Cardiac muscle cell (in vitro differentiated cells and primary cell): ENCODE data around the gene NASP. TPM values are rescaled to one million over a fixed set of nuclear protein-coding genes. Genes with fewer than 3 reads are reported as not detected.

Source experiments
- DNase-seq, 2 donors: peaks; one replicate each; pipeline versions ENCODE4 v3.0.0 to v3.0.0-alpha.2; 2010 to 2017; ENCODE audit warnings: low read depth in 1 of 2, low spot score in 1 of 2
- H3K27ac ChIP-seq: fragments of 200-600 bp; sonication (generic); 2 replicates; pipeline ENCODE4 v1.5.1; 2016
- H3K27me3 ChIP-seq: fragments of 200-600 bp; sonication (generic); 2 replicates; pipeline ENCODE4 v1.6.0; 2016; ENCODE audit warnings: control low read depth
- H3K36me3 ChIP-seq: fragments of 200-600 bp; sonication (generic); 2 replicates; pipeline ENCODE4 v1.5.1; 2016; ENCODE audit warnings: control low read depth
- H3K4me1 ChIP-seq: fragments of 200-600 bp; sonication (generic); 2 replicates; pipeline ENCODE4 v1.8.1; 2017; ENCODE audit warnings: low read depth, mild to moderate bottlenecking, mixed run types
- H3K4me3 ChIP-seq: fragments of 200-600 bp; sonication (generic); 2 replicates; pipeline ENCODE4 v1.5.1; 2016; ENCODE audit warnings: mild to moderate bottlenecking
- H3K9me3 ChIP-seq: fragments of 200-600 bp; sonication (generic); 2 replicates; pipeline ENCODE4 v1.5.1; 2017; ENCODE audit warnings: low read depth, mild to moderate bottlenecking, control low read depth
- polyA plus RNA-seq: library from polyadenylated mRNA; unstranded; fragments of >200 nt; fragmentation: Nextera tagmentation; extraction: Ambion mirVana; gene quantifications from 2 replicates; pipeline ENCODE4 v1.2.1, GENCODE V29; 2016
- total RNA-seq: library from RNA; depleted of rRNA; stranded (reverse); fragments of >200 nt; gene quantifications from 2 replicates; pipeline ENCODE4 v1.2.3, GENCODE V29; 2016
- TF ChIP-seq, protein P1 (sequence below): IDR thresholded peaks from 2 replicates; pipeline ENCODE4 v1.5.1; 2012; ENCODE audit warnings: low read depth, mild to moderate bottlenecking, low read length

NASP gene
- total and polyA plus RNA-seq, 2 experiments from 2014 or later = 89.3 to 172 TPM

DNA sequence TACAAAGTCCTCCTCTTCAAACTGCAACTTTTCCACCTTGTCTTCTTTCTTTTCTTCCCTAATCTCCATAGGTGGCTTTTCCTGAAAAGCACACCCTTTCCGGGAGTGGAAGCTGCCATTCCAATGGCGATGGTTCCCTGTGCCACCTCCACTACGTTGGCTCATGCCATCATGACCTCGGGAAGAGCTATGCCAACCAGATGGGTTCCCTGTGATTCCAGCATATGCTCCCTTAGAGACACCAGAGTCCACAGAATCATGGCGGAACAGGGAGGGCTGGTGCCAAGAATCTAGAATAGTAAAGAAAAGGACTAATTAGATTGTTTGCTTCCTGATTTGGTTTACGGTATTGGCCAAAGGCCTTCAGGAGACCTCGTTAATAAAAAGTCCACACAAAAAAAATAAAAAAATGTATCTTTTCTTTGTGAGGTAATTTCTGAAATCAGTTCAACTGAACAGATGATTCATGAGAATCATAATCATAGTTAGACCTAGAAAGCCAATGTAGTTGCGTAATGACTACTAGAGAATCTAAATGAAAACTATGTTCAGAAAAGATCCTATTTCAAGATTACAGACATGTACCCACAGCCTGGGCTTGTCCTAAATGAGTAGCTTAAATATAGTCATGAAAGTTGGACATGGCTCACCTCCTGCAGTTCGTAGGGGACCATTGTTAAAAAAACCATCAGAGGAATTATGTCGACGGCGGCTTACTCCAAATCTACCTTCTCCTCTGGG, 70.9 kb downstream of the NASP start:
- Histone ChIP-seq H3K36me3 (peaks cover 88% of the 10 kb centered on the region), H3K4me3 (no peak overlapping the region), H3K27ac (no peak overlapping the region), H3K27me3 (no peaks in the 10 kb centered on the region), H3K4me1 (no peaks in the 10 kb centered on the region), H3K9me3 (no peaks in the 10 kb centered on the region)
- TF ChIP-seq, protein P1, sequence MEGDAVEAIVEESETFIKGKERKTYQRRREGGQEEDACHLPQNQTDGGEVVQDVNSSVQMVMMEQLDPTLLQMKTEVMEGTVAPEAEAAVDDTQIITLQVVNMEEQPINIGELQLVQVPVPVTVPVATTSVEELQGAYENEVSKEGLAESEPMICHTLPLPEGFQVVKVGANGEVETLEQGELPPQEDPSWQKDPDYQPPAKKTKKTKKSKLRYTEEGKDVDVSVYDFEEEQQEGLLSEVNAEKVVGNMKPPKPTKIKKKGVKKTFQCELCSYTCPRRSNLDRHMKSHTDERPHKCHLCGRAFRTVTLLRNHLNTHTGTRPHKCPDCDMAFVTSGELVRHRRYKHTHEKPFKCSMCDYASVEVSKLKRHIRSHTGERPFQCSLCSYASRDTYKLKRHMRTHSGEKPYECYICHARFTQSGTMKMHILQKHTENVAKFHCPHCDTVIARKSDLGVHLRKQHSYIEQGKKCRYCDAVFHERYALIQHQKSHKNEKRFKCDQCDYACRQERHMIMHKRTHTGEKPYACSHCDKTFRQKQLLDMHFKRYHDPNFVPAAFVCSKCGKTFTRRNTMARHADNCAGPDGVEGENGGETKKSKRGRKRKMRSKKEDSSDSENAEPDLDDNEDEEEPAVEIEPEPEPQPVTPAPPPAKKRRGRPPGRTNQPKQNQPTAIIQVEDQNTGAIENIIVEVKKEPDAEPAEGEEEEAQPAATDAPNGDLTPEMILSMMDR = no peak
- DNase-seq = peak in 1 of 2 donors; percentile 12

DNA sequence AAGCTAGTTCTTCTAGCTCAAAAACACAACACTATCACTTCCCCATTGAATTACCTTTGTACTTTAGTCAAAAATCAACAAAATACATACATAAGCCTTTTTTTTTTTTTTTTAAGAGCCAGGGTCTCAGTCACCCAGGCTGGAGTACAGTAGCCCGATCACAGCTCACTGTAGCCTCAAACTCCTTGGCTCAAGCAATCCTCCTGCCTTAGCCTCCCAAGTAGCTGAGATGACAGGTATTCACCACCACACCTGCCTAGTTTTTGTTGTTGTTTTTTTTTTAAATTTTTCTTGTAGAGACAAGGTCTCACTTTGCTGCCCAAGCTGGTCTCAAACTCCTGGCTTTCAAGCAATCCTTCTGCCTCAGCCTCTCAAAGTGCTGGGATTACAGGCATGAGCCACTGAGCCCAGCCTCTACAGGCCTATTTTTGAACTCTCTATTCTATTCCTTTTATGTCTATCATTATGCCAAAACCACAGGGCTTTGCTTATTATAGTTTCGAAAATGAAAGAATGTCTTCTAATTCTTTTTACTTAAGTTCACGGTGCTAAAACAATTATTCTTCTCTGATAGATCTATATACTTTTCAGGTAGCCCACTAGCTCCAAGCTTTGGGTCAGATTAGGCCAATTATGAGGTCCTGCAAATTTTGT, 72.9 kb downstream of the NASP start:
- TF ChIP-seq, protein P1 = no peak
- no peak overlapping the region for H3K4me3 ChIP-seq
- no peaks in the 10 kb centered on the region for H3K4me1 ChIP-seq
- H3K27me3 ChIP-seq = no peaks in the 10 kb centered on the region
- no peak overlapping the region for H3K27ac ChIP-seq
- H3K36me3 ChIP-seq = peaks cover 85% of the 10 kb centered on the region
- DNase-seq = no peak
- H3K9me3 ChIP-seq = no peaks in the 10 kb centered on the region

DNA sequence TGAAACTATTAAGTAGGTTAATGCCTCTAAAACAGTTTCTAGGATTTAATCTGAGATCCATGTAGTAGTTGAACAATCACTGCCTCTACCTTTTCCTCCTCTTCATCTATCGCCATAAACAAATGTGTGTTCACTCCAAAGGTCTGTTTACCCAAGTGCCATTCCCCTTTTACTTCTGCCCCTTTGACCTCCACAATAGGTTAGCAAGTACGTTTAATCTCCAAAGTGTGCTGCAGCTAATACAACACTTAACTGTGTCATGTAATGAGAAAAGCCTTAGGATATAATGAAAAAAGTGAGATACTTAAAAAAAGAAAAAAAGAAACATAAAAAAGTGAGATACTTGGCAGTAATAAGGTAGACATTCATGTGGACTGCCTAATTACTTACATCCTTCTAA, 74.3 kb downstream of the NASP start:
- TF ChIP-seq, protein P1 = no peak
- Histone ChIP-seq H3K4me3 (no peak overlapping the region), H3K27ac (no peak overlapping the region), H3K36me3 (peaks cover 72% of the 10 kb centered on the region), H3K27me3 (no peaks in the 10 kb centered on the region), H3K9me3 (no peaks in the 10 kb centered on the region), H3K4me1 (no peaks in the 10 kb centered on the region)
- no peak for DNase-seq

DNA sequence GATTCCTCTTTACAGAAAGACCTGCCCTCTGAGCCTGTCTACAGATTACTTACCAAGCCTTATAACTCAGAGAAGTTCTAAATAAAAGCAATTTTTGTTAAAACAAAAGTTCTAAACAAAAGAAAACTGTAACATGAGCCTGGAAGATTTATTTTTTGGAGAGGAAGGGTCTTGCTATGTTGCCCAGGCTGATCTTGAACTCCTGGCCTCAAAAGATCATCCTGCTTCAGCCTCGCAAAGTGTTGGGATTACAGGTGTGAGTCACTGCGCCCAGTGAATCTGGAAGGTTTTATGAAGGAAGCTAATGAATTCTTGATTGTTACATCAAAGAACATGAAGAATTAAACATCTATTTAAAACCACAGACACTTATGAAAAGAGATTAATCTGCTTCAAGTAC, 75.4 kb downstream of the NASP start:
- Histone ChIP-seq H3K4me3 (no peak overlapping the region), H3K36me3 (peaks cover 61% of the 10 kb centered on the region), H3K4me1 (no peaks in the 10 kb centered on the region), H3K27me3 (no peaks in the 10 kb centered on the region), H3K9me3 (no peaks in the 10 kb centered on the region), H3K27ac (no peak overlapping the region)
- TF ChIP-seq, protein P1 = no peak
- DNase-seq = no peak

DNA sequence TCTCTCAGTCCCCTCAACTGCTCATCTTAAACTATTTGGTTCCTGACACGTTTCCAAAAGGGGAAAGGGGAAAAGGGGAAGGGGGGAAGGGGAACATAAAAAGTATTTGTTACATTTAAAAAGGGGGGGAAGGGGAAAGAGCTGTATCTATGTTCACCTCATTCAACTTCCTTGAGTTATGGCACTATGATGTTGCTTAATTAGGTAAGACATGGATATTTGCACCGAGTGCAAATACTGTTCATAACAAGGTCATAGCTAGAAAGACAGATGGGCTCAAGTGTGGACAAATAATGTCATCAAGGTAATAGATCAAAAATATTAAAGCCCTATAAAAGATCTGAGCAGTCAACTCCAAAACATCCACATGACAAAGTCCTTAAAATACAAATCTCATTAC, 76.5 kb downstream of the NASP start:
- Histone ChIP-seq H3K9me3 (no peaks in the 10 kb centered on the region), H3K27me3 (no peaks in the 10 kb centered on the region), H3K27ac (peak overlapping the region; percentile 44), H3K36me3 (peaks cover 50% of the 10 kb centered on the region), H3K4me3 (no peak overlapping the region), H3K4me1 (no peaks in the 10 kb centered on the region)
- no peak for DNase-seq
- TF ChIP-seq, protein P1 = no peak
